K562 (cell line): ENCODE measurements around the gene AHCY. TPM values are rescaled to one million over a fixed set of nuclear protein-coding genes. Genes with fewer than 3 reads are reported as not detected.
A peak's percentile ranks its signal among the peaks of the same experiment; 100 is the strongest.

Experiments used
- BRCA1 ChIP-seq, 2 experiments: fragments of 450-650 bp in 1 of 2; sonication (generic) in 1 of 2; formaldehyde crosslinking in 1 of 2; IDR thresholded peaks; 2 replicates each; pipeline versions ENCODE4 v1.5.0 to v1.6.1; 2017 to 2020; ENCODE audit warnings: mild to moderate bottlenecking in 1 of 2, missing genetic modification reagents in 1 of 2
- CHD4 ChIP-seq: fragments of 200-600 bp; sonication (generic); IDR thresholded peaks from 3 replicates; pipeline ENCODE4 v1.6.1; 2012; ENCODE audit warnings: low read depth, mild to moderate bottlenecking, mixed read lengths, low read length, inconsistent platforms; ENCODE audit not compliant: insufficient read depth, insufficient replicate concordance, poor library complexity, severe bottlenecking
- FOXJ3 ChIP-seq: sonication (generic); formaldehyde crosslinking; IDR thresholded peaks from 2 replicates; pipeline ENCODE4 v1.4.0; 2020; ENCODE audit warnings: mild to moderate bottlenecking, missing genetic modification reagents
- FOXK2 ChIP-seq, 2 experiments: fragments of 450-650 bp; IDR thresholded peaks in 1 of 2; conservative IDR thresholded peaks in 1 of 2; 2 replicates each; pipeline ENCODE4 v1.6.1; 2016; ENCODE audit warnings: low read depth in 2 of 2, mild to moderate bottlenecking in 1 of 2
- FOXP1 ChIP-seq: sonication (generic); formaldehyde crosslinking; IDR thresholded peaks from 2 replicates; pipeline ENCODE4 v1.8.0; 2022; ENCODE audit warnings: mild to moderate bottlenecking, missing genetic modification reagents
- IRF1 ChIP-seq: sonication (generic); formaldehyde crosslinking; IDR thresholded peaks from 2 replicates; pipeline ENCODE4 v1.8.0; 2022; ENCODE audit warnings: missing genetic modification reagents, mild to moderate bottlenecking, borderline replicate concordance
- MAFF ChIP-seq: IDR thresholded peaks from 2 replicates; pipeline ENCODE4 v1.6.1; 2012; ENCODE audit warnings: low read length, improper control_type of control experiment
- MAFG ChIP-seq: fragments of 450-650 bp; conservative IDR thresholded peaks from 2 replicates; pipeline ENCODE4 v1.6.1; 2016; ENCODE audit warnings: missing genetic modification characterization, missing compliant biosample characterization
- MAX ChIP-seq: sonication (generic); formaldehyde crosslinking; IDR thresholded peaks from 2 replicates; pipeline ENCODE4 v1.9.0; 2022; ENCODE audit warnings: mild to moderate bottlenecking, missing genetic modification reagents
- MCM5 ChIP-seq: fragments of 450-650 bp; IDR thresholded peaks from 2 replicates; pipeline ENCODE4 v1.6.1; 2016; ENCODE audit warnings: low read depth
- MLX ChIP-seq, 2 experiments: fragments of 450-650 bp in 1 of 2; sonication (generic) in 1 of 2; formaldehyde crosslinking; conservative IDR thresholded peaks; 2 replicates each; pipeline versions ENCODE4 v1.4.0 to v1.8.1; 2020 to 2022; ENCODE audit warnings: mild to moderate bottlenecking in 1 of 2, missing genetic modification reagents in 1 of 2
- SMARCA5 ChIP-seq: fragments of 450-650 bp; IDR thresholded peaks from 2 replicates; pipeline ENCODE4 v1.6.1; 2016
- SP1 ChIP-seq: sonication (generic); formaldehyde crosslinking; IDR thresholded peaks from 2 replicates; pipeline ENCODE4 v1.8.1; 2022; ENCODE audit warnings: mild to moderate bottlenecking, missing genetic modification reagents
- TBL1XR1 ChIP-seq, 2 experiments: IDR thresholded peaks; 2 replicates each; pipeline ENCODE4 v1.6.1; 2012; ENCODE audit warnings: improper control_type of control experiment in 2 of 2, low read length in 2 of 2, mild to moderate bottlenecking in 1 of 2
- XRCC3 ChIP-seq: fragments of 450-650 bp; IDR thresholded peaks from 2 replicates; pipeline ENCODE4 v1.6.1; 2017; ENCODE audit warnings: mild to moderate bottlenecking, moderate library complexity
- ZBTB1 ChIP-seq: sonication (generic); formaldehyde crosslinking; IDR thresholded peaks from 2 replicates; pipeline ENCODE4 v1.8.1; 2023; ENCODE audit warnings: missing genetic modification reagents, low read depth, mild to moderate bottlenecking, borderline replicate concordance
- ZNF274 ChIP-seq: IDR thresholded peaks from 2 replicates; pipeline ENCODE4 v1.6.1; 2011; ENCODE audit warnings: low read depth, mild to moderate bottlenecking, low read length, moderate library complexity, borderline replicate concordance
- ZNF507 ChIP-seq: conservative IDR thresholded peaks from 2 replicates; pipeline ENCODE4 v1.6.1; 2017; ENCODE audit warnings: missing genetic modification characterization, missing compliant biosample characterization
- ZNF696 ChIP-seq: fragments of 250-450 bp; sonication (Bioruptor Pico); conservative IDR thresholded peaks from 2 replicates; pipeline ENCODE4 v1.4.0; 2020; ENCODE audit warnings: mild to moderate bottlenecking, moderate library complexity
- ZNF717 ChIP-seq: fragments of 250-450 bp; sonication (Bioruptor Pico); IDR thresholded peaks from 2 replicates; pipeline ENCODE4 v1.5.0; 2021
- polyA plus RNA-seq, 8 experiments: library from polyadenylated mRNA; depleted of rRNA in 4 of 8; stranded (reverse) in 5 of 8; unstranded in 3 of 8; fragments of >200 nt; fragmentation: Nextera tagmentation in 2 of 8; fragmentation: Illumina TruSeq in 1 of 8; extraction: Ambion mirVana in 2 of 8; extraction: Trizol in 1 of 8; gene quantifications; 2 replicates each; pipeline versions ENCODE4 v1.2.1 to v1.2.3, GENCODE V29; 2011 to 2014; ENCODE audit warnings: inconsistent platforms in 1 of 8, missing spikeins in 1 of 8
- total RNA-seq, 7 experiments: library from RNA; depleted of rRNA in 6 of 7; stranded (reverse); fragments of >200 nt in 6 of 7; fragmentation: Illumina TruSeq in 2 of 7; extraction: Trizol in 2 of 7; gene quantifications; 2 replicates each; pipeline versions ENCODE4 v1.2.1 to v1.2.3, GENCODE V29; 2011 to 2021; ENCODE audit warnings: low replicate concordance in 1 of 7
- TF ChIP-seq, protein P1 (sequence below): fragments of 450-650 bp; IDR thresholded peaks from 2 replicates; pipeline ENCODE4 v1.6.1; 2016; ENCODE audit warnings: mild to moderate bottlenecking
- TF ChIP-seq, protein P2 (sequence below): fragments of 450-650 bp; formaldehyde crosslinking; IDR thresholded peaks from 2 replicates; pipeline ENCODE4 v1.4.0; 2020; ENCODE audit warnings: mild to moderate bottlenecking, moderate library complexity

The AHCY gene
- total and polyA plus RNA-seq, 9 of the 15 experiments (the other 6 are each of a cell fraction or from before 2014, with no cell fraction given), result 82.5 to 269 (median 190) TPM

- TF ChIP-seq ZNF507 (tag) (0 out of 2 replicates have a peak, but pooled peaks have one; percentile 33), TBL1XR1 (IDR thresholded peaks at IDR 0.05; ENCODE audit: low read length in 2 of 2) (no peak), ZNF717 (CRISPR knock-in tag) (no peak), FOXJ3 (CRISPR knock-in tag) (no peak), BRCA1 (IDR thresholded peaks at IDR 0.05) (no peak), BRCA1 (CRISPR knock-in tag; IDR thresholded peaks at IDR 0.05) (no peak), MCM5 (no peak), ZBTB1 (no peak), MAFG (0 out of 2 replicates have a peak, but pooled peaks have one; percentile 12), MAX (no peak), FOXK2 (conservative IDR thresholded peaks at IDR 0.05 in 1 of 2, IDR thresholded peaks at IDR 0.05 in 1 of 2; ENCODE audit: low read depth in 2 of 2) (no peak), XRCC3 (no peak), IRF1 (no peak), MAFF (no peak), FOXP1 (no peak), MLX (CRISPR knock-in tag; conservative IDR thresholded peaks at IDR 0.05) (no peak), SMARCA5 (no peak), ZNF696 (CRISPR knock-in tag) (no peak), ZNF274 (no peak), SP1 (CRISPR knock-in tag) (no peak), CHD4 (no peak)
- TF ChIP-seq, protein P1, sequence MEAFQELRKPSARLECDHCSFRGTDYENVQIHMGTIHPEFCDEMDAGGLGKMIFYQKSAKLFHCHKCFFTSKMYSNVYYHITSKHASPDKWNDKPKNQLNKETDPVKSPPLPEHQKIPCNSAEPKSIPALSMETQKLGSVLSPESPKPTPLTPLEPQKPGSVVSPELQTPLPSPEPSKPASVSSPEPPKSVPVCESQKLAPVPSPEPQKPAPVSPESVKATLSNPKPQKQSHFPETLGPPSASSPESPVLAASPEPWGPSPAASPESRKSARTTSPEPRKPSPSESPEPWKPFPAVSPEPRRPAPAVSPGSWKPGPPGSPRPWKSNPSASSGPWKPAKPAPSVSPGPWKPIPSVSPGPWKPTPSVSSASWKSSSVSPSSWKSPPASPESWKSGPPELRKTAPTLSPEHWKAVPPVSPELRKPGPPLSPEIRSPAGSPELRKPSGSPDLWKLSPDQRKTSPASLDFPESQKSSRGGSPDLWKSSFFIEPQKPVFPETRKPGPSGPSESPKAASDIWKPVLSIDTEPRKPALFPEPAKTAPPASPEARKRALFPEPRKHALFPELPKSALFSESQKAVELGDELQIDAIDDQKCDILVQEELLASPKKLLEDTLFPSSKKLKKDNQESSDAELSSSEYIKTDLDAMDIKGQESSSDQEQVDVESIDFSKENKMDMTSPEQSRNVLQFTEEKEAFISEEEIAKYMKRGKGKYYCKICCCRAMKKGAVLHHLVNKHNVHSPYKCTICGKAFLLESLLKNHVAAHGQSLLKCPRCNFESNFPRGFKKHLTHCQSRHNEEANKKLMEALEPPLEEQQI, result no peak
- TF ChIP-seq, protein P2, sequence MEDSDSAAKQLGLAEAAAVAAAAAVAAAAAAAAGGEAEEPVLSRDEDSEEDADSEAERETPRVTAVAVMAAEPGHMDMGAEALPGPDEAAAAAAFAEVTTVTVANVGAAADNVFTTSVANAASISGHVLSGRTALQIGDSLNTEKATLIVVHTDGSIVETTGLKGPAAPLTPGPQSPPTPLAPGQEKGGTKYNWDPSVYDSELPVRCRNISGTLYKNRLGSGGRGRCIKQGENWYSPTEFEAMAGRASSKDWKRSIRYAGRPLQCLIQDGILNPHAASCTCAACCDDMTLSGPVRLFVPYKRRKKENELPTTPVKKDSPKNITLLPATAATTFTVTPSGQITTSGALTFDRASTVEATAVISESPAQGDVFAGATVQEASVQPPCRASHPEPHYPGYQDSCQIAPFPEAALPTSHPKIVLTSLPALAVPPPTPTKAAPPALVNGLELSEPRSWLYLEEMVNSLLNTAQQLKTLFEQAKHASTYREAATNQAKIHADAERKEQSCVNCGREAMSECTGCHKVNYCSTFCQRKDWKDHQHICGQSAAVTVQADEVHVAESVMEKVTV (CRISPR knock-in tag), result peak; percentile 19; the same call in 1 of the 2 replicates
These were observed 19.3 kb upstream of the AHCY start (continued) for GRCh38 chr20:34322267-34323105.
